ENCODE measurements around the gene DEPDC7. TPM values are rescaled to one million over a fixed set of nuclear protein-coding genes. Genes with fewer than 3 reads are reported as not detected.
A peak's percentile ranks its signal among the peaks of the same experiment; 100 is the strongest.

The DEPDC7 gene
- total and polyA plus RNA-seq, 2 of the 4 experiments (the other 2 are of a cell fraction): 7.4 to 9.7 TPM

DNA sequence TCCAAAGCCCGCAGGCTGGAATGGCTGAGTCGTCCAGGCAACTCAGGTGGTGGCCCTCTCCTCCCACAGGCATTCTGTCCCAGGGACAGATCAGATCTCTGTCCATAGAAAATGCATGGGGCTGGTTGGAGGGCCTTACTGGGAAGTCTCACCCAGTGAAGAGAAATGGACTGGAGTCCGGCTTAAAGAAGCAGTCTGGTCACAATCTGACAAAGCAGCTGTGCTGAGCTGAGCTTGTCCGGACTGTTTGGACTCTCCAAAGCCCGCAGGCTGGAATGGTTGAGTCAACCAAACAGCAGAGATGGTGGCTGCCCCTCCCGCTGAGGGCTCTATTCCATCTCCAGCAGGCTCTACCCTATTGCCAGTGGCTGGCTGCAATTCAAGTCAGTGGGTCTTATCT is 14.4 kb upstream of the DEPDC7 start:
- Histone ChIP-seq H3K9me1 (ENCODE audit: insufficient read depth, low read length) (peaks cover 11% of the 10 kb centered on the region), H2BK120ac (ENCODE audit: low read depth, low read length) (peak overlapping the region; percentile 95), H3K9me3 (ENCODE audit: control insufficient read depth, insufficient read depth, low read length) (no peaks in the 10 kb centered on the region), H4K8ac (ENCODE audit: low read depth in 2 of 2, low read length in 2 of 2) (peak overlapping the region in 1 of 2 experiments; percentile 44; a peak in 1 of 4 replicates), H2AK9ac (replicated peaks; ENCODE audit: low read depth, low read length, poor library complexity) (peak overlapping the region; percentile 92), H3K4me1 (ENCODE audit: control insufficient read depth, insufficient read depth, low read length) (peaks cover 12% of the 10 kb centered on the region), H4K5ac (ENCODE audit: low read depth, low read length) (no peak overlapping the region; the same call in 1 of the 2 replicates), H2BK5ac (ENCODE audit: low read depth, low read length, poor library complexity, severe bottlenecking) (peak overlapping the region; percentile 60), H3K4me3 (ENCODE audit: insufficient read depth, low read depth, low read length) (no peak overlapping the region), H3K9ac (ENCODE audit: low read depth, low read length) (no peak overlapping the region), H3K14ac (replicated peaks; ENCODE audit: low read depth, low read length) (peak overlapping the region; percentile 90), H2AFZ (replicated peaks; ENCODE audit: low read length, poor library complexity) (peak overlapping the region; percentile 72), H3K4me2 (ENCODE audit: low read depth, low read length) (no peak overlapping the region), H3K4ac (ENCODE audit: low read depth, low read length) (peak overlapping the region; percentile 80), H3K36me3 (ENCODE audit: control insufficient read depth, insufficient read depth, low read length) (no peaks in the 10 kb centered on the region), H3K23ac (ENCODE audit: low read depth, low read length) (peak overlapping the region; percentile 69), H3K27ac (ENCODE audit: insufficient read depth, low read length) (peak overlapping the region; percentile 71; the same call in 1 of the 2 replicates), H3K27me3 (ENCODE audit: control insufficient read depth, insufficient read depth, low read length) (no peaks in the 10 kb centered on the region), H4K20me1 (ENCODE audit: insufficient read depth, low read length) (no peaks in the 10 kb centered on the region), H2AK5ac (ENCODE audit: low read depth, low read length) (peak overlapping the region; percentile 68), H3K79me1 (ENCODE audit: low read depth in 1 of 2, low read length in 2 of 2) (no peaks in the 10 kb centered on the region), H3K18ac (ENCODE audit: low read depth, low read length) (peak overlapping the region; percentile 50; the same call in 1 of the 2 replicates), H2BK15ac (ENCODE audit: low read depth, low read length) (peak overlapping the region; percentile 59; the same call in 1 of the 3 replicates), H2BK20ac (ENCODE audit: low read depth, low read length) (peak overlapping the region; percentile 69), H4K91ac (ENCODE audit: insufficient read depth, low read depth, low read length) (peak overlapping the region; percentile 90), H3K56ac (ENCODE audit: extremely low read depth, insufficient read depth, low read length) (no peak overlapping the region)
- no TSS peak for BruUV-seq (replicated peaks)
- ATAC-seq (ENCODE audit: low read depth) (peak; percentile 61), DNase-seq (peak; percentile 10)
- CTCF ChIA-PET: interaction anchor here (0.6 kb wide), 1 partner anchor 44 kb away, joined by 3 read pairs; no protein-coding TSS in a partner anchor
- POLR2A ChIA-PET (ENCODE audit: unreplicated experiment): no interaction called here
- 83% methylated on average over 1 of the region's 6 CpGs; no CpG with 5 or more reads in 1 of the 2 experiments for WGBS, 2 experiments (ENCODE audit: extremely low coverage in 2 of 2, insufficient read length in 1 of 2)
- dilution Hi-C loops (cut with HindIII; ENCODE audit: low sequenced_read_pairs, unreplicated experiment) (no loop called here), intact Hi-C loops (cut with micrococcal nuclease) (no loop called here), in situ Hi-C loops (cut with MboI; ENCODE audit: low sequenced_read_pairs) (no loop called here)
- TF ChIP-seq, protein P1, sequence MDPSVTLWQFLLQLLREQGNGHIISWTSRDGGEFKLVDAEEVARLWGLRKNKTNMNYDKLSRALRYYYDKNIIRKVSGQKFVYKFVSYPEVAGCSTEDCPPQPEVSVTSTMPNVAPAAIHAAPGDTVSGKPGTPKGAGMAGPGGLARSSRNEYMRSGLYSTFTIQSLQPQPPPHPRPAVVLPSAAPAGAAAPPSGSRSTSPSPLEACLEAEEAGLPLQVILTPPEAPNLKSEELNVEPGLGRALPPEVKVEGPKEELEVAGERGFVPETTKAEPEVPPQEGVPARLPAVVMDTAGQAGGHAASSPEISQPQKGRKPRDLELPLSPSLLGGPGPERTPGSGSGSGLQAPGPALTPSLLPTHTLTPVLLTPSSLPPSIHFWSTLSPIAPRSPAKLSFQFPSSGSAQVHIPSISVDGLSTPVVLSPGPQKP (IDR thresholded peaks at IDR 0.05; ENCODE audit: borderline replicate concordance, low read depth, low read length): no peak
- TF ChIP-seq RAD21 (IDR thresholded peaks at IDR 0.05; ENCODE audit: low read length): no peak
- no peak for TF ChIP-seq CTCF (conservative IDR thresholded peaks at IDR 0.05; ENCODE audit: low read depth, low read length)
- no peak for TF ChIP-seq NFE2L2 (IDR thresholded peaks at IDR 0.05; ENCODE audit: low read depth, low read length)
- no peak for TF ChIP-seq POLR2A (IDR thresholded peaks at IDR 0.05; ENCODE audit: low read depth, low read length)
- no peak for TF ChIP-seq USF2 (IDR thresholded peaks at IDR 0.05; ENCODE audit: low read depth, low read length)
- no peak for TF ChIP-seq MAZ (IDR thresholded peaks at IDR 0.05; ENCODE audit: borderline replicate concordance, low read depth, low read length)
- TF ChIP-seq CEBPB (IDR thresholded peaks at IDR 0.05; ENCODE audit: low read depth, low read length): no peak
- TF ChIP-seq CHD1 (IDR thresholded peaks at IDR 0.05; ENCODE audit: low read depth, low read length): no peak
- TF ChIP-seq BHLHE40 (IDR thresholded peaks at IDR 0.05; ENCODE audit: low read depth, low read length): no peak
- no peak for TF ChIP-seq SMC3 (IDR thresholded peaks at IDR 0.05; ENCODE audit: low read depth, low read length)
- TF ChIP-seq RFX5 (IDR thresholded peaks at IDR 0.05; ENCODE audit: low read depth, low read length): no peak

All from IMR-90 (cell line).